B cell (primary cell): ENCODE measurements around the gene RASAL3.

ENCODE experiments used
- EZH2 ChIP-seq: IDR thresholded peaks from 2 replicates; pipeline ENCODE4 v1.6.1; 2012; ENCODE audit warnings: borderline replicate concordance, low read depth, mild to moderate bottlenecking, moderate library complexity, low read length; ENCODE audit not compliant: insufficient read depth, poor library complexity, severe bottlenecking
- TF ChIP-seq, protein P1 (sequence below): fragments of 200-600 bp; IDR thresholded peaks from one replicate; pipeline ENCODE4 v1.8.0; 2022; ENCODE audit warnings: antibody characterized with exemption, mild to moderate bottlenecking

- TF ChIP-seq, protein P1, sequence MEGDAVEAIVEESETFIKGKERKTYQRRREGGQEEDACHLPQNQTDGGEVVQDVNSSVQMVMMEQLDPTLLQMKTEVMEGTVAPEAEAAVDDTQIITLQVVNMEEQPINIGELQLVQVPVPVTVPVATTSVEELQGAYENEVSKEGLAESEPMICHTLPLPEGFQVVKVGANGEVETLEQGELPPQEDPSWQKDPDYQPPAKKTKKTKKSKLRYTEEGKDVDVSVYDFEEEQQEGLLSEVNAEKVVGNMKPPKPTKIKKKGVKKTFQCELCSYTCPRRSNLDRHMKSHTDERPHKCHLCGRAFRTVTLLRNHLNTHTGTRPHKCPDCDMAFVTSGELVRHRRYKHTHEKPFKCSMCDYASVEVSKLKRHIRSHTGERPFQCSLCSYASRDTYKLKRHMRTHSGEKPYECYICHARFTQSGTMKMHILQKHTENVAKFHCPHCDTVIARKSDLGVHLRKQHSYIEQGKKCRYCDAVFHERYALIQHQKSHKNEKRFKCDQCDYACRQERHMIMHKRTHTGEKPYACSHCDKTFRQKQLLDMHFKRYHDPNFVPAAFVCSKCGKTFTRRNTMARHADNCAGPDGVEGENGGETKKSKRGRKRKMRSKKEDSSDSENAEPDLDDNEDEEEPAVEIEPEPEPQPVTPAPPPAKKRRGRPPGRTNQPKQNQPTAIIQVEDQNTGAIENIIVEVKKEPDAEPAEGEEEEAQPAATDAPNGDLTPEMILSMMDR, result no peak
- no peak for TF ChIP-seq EZH2
Observed at GRCh38 chr19:15432629-15433518, 31.5 kb downstream of the RASAL3 start.
